ENCODE results near the gene DAP.
A peak's percentile ranks its signal among the peaks of the same experiment; 100 is the strongest.

GRCh38 chr5:10746711-10747110 is 14.3 kb downstream of the DAP start:
- TF ChIP-seq POLR2AphosphoS5 (IDR thresholded peaks at IDR 0.05) (peak in 2 of 3 donors; percentile 61 to 94), EP300 (IDR thresholded peaks at IDR 0.05) (no peak)
